ENCODE data around the gene ZSCAN20. TPM values are rescaled to one million over a fixed set of nuclear protein-coding genes. Genes with fewer than 3 reads are reported as not detected.

ZSCAN20 gene
- 2.9 TPM for polyA plus RNA-seq (2013, experiment 1 of 2; ENCODE audit: insufficient read length)
- polyA plus RNA-seq (2013, experiment 2 of 2; ENCODE audit: insufficient read length) = 3.4 TPM

- peak; percentile 99 for DNase-seq
Measured at GRCh38 chr1:33472269-33472980, at the start of gene ZSCAN20. Gene ZSCAN20, plus strand, starts transcription at chr1:33472645. Its CDS starts 6,644 bp downstream, at chr1:33479289.

DNA sequence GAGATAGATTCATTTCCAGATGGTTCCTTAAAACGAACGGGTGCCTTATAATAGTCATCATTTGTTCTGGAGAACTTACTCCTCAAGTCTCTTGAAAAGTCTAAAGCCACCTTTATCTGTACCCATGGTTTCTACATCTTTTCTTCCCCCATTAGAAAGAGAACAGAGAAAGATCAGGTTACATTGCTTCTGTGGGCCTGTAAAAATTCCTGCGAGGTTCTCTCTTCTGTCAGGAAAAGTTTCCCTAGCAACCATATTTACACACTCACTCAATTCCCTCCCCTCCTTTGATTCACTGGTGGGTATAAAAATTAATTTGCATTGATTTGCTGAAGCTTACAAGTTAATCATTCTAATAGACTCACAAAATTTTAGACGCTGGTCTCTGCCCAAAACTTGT lies 48.2 kb upstream of the ZSCAN20 start:
- DNase-seq = peak; percentile 42

DNA sequence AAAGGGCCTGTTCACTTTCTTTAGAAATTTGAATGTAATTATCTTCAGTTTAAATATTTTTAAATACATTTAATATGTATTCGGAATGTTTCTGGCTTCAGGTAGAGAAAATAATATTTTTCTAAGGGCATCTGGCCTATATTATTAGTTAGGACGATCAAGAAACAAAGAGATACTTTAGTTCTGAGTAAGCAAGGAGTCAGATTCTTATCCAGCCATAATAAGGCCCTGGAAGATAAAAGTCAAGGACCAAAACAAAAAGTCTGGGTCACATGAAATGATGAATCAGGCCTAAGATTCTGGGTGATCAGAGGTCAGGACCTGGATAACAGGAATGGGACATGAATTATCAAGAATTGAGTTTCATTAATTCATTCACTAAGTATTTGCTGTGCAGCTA lies 47.8 kb upstream of the ZSCAN20 start:
- DNase-seq = no peak

GRCh38 chr1:33425900-33426299 lies 46.5 kb upstream of the ZSCAN20 start:
- no peak for DNase-seq

GRCh38 chr1:33426916-33427315 lies 45.5 kb upstream of the ZSCAN20 start:
- no peak for DNase-seq

DNA sequence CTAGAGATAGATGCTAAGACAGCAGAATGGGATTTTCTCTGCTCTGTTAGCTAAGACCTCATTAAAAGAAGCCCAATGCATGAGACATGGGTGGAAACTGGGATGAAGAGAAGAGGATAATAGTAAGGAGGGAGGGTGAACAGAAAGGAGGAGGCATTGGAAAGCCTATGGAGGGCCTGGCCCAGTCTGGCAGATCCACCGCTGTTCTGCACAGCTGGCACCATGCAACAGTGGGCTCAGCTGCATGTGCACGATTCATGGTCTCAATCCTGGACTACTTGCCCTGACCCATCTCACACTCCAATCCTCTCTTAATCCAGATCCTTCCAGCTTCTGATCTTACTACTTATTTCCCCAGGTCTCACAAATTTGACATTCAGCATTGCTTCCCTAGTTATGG lies 43.8 kb upstream of the ZSCAN20 start:
- no peak for DNase-seq

GRCh38 chr1:33429332-33429731 lies 43.1 kb upstream of the ZSCAN20 start:
- DNase-seq = no peak

DNA sequence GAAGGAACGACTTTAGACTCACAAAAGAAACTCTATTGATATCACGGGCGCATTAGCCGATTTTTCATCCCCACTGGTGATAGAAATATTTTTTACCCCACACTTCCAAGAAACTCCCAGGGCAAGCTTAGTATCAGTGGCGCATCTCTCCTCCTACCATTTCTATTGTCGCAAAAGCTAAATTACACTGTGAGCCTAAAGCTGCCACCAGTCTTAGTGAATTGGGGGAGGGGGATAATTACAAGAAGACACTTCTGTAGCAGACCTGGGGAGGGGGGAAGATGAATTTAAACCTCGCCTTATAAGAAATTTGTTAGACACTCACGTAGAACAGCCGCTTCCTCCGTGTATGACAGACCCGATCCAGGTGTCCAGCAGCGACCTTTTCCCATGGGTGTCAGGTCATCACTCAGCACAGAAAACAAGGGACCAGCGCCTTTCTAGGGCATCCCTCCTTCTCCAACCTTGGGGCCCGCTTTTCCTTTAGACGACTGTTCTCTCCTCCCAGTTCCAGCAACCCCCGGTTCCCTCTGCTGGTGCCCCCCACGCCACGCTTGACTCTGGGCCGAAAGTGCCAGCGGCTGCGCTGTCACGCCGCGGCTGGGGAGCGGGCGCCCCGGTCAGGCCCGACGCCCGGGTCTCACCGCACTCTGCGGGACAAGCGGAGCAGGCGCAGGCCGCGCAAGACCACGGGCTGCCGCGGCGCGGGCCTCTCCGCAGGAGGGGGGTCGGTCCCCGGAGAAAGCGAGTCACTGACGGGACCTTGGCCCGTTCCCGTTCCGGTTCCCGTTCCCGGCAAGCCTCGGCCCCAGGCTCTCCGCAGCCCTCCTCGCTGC lies 42.4 kb upstream of the ZSCAN20 start:
- peak; percentile 21 for DNase-seq

GRCh38 chr1:33430692-33431593 lies 41.5 kb upstream of the ZSCAN20 start, which contains the start of gene PHC2:
Gene PHC2, minus strand, starts transcription at chr1:33431095. Its CDS starts 55,556 bp downstream, at chr1:33375539.
- DNase-seq = peak; percentile 96

DNA sequence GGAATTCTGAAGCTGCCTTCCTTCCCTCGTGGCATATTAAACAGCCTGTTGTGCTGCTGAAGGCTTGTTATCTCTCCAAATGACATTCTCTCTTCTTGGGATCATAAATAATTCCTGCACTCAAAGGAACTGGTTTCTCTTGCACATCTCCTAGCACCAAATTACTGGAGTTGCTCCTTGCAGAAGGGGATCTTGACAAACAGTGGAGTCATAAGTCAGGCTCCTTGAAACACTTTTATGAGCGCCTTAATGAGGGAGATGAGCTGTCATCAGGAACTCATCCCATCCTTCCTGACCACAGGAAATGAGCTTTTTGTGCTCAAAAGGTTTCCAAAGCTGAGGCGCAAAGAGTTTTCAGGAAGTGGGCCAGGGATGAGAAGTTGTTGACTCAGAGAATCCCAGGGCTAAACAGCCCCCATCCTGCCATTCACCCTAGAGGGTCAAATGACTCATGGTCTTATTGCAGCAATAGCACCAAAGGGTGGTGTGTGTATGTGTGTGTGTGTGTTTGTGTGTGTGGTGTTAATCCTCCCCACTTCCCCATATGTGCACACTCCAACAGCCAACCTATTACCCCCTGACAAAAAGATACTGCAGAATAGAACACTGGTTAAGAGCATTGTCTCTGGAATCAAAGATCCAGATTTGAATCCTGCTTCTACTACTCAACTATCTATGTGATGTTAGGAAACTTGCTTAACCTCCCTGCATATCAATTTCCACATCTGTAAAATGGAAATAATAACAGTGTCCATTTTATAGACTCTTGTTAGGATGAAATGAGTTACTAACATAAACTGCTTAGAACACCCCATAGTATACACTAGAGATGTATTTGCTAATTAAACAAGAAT lies 38.7 kb upstream of the ZSCAN20 start:
- peak; percentile 98 for DNase-seq

DNA sequence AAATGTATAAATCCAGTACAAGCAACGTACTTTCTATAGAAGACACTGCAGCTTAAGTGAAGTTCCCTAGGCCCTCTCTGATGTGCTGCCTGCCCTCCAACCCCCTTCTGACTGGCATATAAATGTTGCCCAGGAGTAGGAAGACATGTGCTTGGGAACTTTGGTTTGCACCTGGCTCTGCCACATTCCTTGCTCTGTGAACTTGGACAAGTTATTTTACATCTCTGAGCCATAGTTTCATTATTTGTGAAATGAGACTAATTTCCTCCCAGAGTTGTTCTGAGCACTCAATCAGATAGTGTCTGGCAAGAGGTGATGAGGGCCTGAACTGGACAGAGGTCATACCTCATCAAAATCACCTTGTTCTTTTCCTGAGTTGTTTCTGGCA lies 38.1 kb upstream of the ZSCAN20 start:
- DNase-seq = no peak

GRCh38 chr1:33435096-33435820 lies 37.2 kb upstream of the ZSCAN20 start:
- DNase-seq = peak; percentile 92

- DNase-seq = no peak
Measured at GRCh38 chr1:33436557-33437285, 35.7 kb upstream of the ZSCAN20 start.

- no peak for DNase-seq
Measured at GRCh38 chr1:33438364-33439160, 33.9 kb upstream of the ZSCAN20 start.

GRCh38 chr1:33439662-33440061 lies 32.8 kb upstream of the ZSCAN20 start:
- no peak for DNase-seq

DNA sequence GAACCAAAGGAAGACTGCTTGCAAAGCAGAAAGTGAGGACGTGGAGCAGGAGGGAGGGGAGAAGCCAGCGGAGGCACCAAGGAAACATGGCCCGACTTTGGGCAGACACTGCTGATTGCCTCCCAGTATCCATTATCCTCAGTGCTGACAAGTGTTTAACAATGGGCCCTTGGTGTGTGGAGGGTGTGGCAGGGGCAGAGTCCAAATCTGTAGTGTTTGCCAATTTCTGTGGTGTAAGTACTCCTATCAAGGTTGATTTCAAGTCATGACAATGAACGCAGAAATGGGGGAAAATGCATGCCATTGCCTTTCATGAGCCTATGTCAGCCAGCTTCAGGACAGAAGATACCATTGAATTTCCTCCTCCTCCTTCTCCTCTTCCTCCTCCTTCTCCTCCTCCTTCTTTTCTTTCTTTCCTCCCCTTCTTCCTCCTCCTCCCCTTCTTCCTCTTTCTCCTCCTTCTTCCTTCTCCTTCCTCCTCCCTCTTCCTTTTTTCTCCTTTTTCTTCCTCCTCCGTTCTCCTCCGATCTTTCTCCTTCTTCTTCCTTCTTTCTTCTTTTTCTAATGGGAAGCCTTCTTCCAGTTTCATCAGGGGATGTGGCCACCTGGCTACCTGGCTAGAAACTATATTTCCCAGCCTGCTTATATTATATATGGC lies 31.2 kb upstream of the ZSCAN20 start:
- no peak for DNase-seq

DNA sequence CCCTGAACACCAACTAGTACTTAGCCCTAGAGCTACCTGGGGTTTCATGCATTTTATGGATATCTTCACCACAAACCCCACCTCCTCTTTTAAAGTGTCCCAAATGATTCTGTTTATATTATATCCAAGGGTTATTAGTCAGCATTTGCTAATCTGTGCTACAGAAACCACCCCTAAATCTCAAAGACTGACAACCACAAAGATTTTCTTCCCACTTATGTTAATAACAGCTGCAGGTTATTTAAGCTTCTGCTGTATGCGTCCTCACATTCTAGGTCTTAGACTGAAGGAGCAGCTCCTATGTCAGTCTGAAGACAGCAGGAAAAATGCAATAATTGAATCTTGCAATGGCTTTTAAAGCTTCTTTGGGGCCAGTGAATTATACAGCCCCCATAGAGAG lies 30.3 kb upstream of the ZSCAN20 start:
- no peak for DNase-seq

- peak; percentile 48 for DNase-seq
Measured at GRCh38 chr1:33443080-33443704, 29.3 kb upstream of the ZSCAN20 start.
